Measurements from ENCODE around the gene AKR1B1. TPM values are rescaled to one million over a fixed set of nuclear protein-coding genes. Genes with fewer than 3 reads are reported as not detected.

The AKR1B1 gene
- total RNA-seq, 1 experiment from 2014 or later = 104 TPM

DNA sequence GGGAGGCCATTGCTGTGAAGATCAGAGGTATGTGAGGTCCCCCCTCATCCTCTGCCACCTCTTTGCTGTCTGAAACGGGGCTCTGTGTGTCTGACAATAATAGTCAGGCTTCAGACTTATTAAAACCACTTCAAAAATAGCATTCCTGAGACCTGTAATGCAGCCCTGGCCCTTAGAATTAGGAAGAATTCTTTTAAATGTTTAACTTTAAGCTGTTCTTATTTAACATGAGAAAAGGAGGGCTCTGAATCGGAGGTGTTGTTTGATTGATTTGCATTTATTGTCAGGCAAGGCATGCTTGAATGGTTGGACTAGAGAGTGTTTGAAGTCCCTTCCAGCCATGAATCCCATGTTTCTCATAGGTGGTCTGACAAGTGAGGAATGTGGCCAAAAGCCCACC, 52.5 kb downstream of the AKR1B1 start:
- ChIA-PET CTCF (no interaction called here), POLR2A (ENCODE audit: low non-redundant PET) (no interaction called here)
- no peak for DNase-seq (ENCODE audit: low spot score)
- H3K36me3 ChIP-seq (ENCODE audit: insufficient read depth, low read length, poor library complexity, severe bottlenecking) = no peaks in the 10 kb centered on the region
- intact Hi-C loops (cut with micrococcal nuclease; ENCODE audit: unreplicated experiment) = no loop called here
- BruUV-seq (replicated peaks) = no TSS peak
- no peaks in the 10 kb centered on the region for H3K4me1 ChIP-seq (ENCODE audit: insufficient read depth, low read length, poor library complexity, severe bottlenecking)
- peaks cover 17% of the 10 kb centered on the region for H3K27me3 ChIP-seq (replicated peaks; ENCODE audit: insufficient read depth, low read depth, low read length, poor library complexity)
- H3K27ac ChIP-seq (ENCODE audit: low read depth, low read length, poor library complexity, severe bottlenecking) = no peak overlapping the region
- TF ChIP-seq EZH2 (IDR thresholded peaks at IDR 0.05; ENCODE audit: borderline replicate concordance, low read depth, low read length, poor library complexity, severe bottlenecking) = no peak
- TF ChIP-seq, protein P1, sequence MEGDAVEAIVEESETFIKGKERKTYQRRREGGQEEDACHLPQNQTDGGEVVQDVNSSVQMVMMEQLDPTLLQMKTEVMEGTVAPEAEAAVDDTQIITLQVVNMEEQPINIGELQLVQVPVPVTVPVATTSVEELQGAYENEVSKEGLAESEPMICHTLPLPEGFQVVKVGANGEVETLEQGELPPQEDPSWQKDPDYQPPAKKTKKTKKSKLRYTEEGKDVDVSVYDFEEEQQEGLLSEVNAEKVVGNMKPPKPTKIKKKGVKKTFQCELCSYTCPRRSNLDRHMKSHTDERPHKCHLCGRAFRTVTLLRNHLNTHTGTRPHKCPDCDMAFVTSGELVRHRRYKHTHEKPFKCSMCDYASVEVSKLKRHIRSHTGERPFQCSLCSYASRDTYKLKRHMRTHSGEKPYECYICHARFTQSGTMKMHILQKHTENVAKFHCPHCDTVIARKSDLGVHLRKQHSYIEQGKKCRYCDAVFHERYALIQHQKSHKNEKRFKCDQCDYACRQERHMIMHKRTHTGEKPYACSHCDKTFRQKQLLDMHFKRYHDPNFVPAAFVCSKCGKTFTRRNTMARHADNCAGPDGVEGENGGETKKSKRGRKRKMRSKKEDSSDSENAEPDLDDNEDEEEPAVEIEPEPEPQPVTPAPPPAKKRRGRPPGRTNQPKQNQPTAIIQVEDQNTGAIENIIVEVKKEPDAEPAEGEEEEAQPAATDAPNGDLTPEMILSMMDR (conservative IDR thresholded peaks at IDR 0.05; ENCODE audit: low read depth, low read length) = no peak
- no peaks in the 10 kb centered on the region for H3K9me3 ChIP-seq (ENCODE audit: low read depth, low read length, poor library complexity, severe bottlenecking)
- H3K4me3 ChIP-seq (ENCODE audit: low read depth, low read length, poor library complexity, severe bottlenecking) = no peak overlapping the region

DNA sequence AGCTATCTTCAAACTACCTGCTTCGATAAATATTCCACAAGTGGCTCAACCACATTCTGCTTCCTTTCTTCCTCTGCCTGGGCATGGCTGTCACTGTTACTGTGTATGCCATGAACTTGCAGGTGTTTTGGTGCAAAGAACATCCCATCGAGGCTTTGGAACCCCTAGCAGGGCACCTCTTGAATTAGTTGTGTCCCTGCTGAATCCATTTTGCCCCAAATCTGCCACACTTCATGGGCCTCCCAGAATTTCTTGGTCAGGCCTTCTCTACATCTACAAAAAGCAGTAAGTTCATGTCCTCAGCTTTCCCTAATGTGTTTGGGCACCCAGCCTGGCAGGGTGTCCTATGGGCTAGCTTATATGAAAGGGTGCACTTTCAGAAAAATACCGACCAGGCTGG, 53.6 kb downstream of the AKR1B1 start:
- no TSS peak for BruUV-seq (replicated peaks)
- H3K36me3 ChIP-seq (ENCODE audit: insufficient read depth, low read length, poor library complexity, severe bottlenecking) = no peaks in the 10 kb centered on the region
- no peak for DNase-seq (ENCODE audit: low spot score)
- no peak overlapping the region for H3K27ac ChIP-seq (ENCODE audit: low read depth, low read length, poor library complexity, severe bottlenecking)
- ChIA-PET CTCF (no interaction called here), POLR2A (ENCODE audit: low non-redundant PET) (no interaction called here)
- intact Hi-C loops (cut with micrococcal nuclease; ENCODE audit: unreplicated experiment) = no loop called here
- no peaks in the 10 kb centered on the region for H3K4me1 ChIP-seq (ENCODE audit: insufficient read depth, low read length, poor library complexity, severe bottlenecking)
- TF ChIP-seq EZH2 (IDR thresholded peaks at IDR 0.05; ENCODE audit: borderline replicate concordance, low read depth, low read length, poor library complexity, severe bottlenecking) = no peak
- TF ChIP-seq, protein P1 (conservative IDR thresholded peaks at IDR 0.05; ENCODE audit: low read depth, low read length) = no peak
- no peaks in the 10 kb centered on the region for H3K9me3 ChIP-seq (ENCODE audit: low read depth, low read length, poor library complexity, severe bottlenecking)
- H3K27me3 ChIP-seq (replicated peaks; ENCODE audit: insufficient read depth, low read depth, low read length, poor library complexity) = peaks cover 17% of the 10 kb centered on the region
- H3K4me3 ChIP-seq (ENCODE audit: low read depth, low read length, poor library complexity, severe bottlenecking) = no peak overlapping the region

DNA sequence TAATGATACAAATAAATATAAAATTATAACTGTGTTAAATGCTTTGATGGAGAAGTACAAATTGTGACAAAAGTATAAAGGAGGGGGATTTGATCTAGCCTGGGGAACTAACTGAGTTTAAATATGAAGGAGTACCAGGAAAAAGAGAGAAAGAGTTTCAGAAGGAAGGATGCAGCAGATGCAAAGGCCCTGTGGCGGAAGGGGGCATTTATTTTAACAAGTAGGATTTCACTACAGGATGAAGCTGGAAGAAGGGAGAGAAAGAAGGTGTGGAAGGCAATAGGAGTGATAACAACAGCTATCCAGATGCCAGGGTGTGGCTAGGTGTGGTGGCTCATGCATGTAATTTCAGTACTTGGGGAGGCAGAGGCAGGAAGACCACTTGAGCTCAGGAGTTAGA, 55.8 kb downstream of the AKR1B1 start:
- no peak for DNase-seq (ENCODE audit: low spot score)
- Histone ChIP-seq H3K4me3 (ENCODE audit: low read depth, low read length, poor library complexity, severe bottlenecking) (no peak overlapping the region), H3K27ac (ENCODE audit: low read depth, low read length, poor library complexity, severe bottlenecking) (no peak overlapping the region), H3K36me3 (ENCODE audit: insufficient read depth, low read length, poor library complexity, severe bottlenecking) (no peaks in the 10 kb centered on the region), H3K27me3 (replicated peaks; ENCODE audit: insufficient read depth, low read depth, low read length, poor library complexity) (peaks cover 15% of the 10 kb centered on the region), H3K4me1 (ENCODE audit: insufficient read depth, low read length, poor library complexity, severe bottlenecking) (no peaks in the 10 kb centered on the region), H3K9me3 (ENCODE audit: low read depth, low read length, poor library complexity, severe bottlenecking) (no peaks in the 10 kb centered on the region)
- no peak for TF ChIP-seq EZH2 (IDR thresholded peaks at IDR 0.05; ENCODE audit: borderline replicate concordance, low read depth, low read length, poor library complexity, severe bottlenecking)
- intact Hi-C loops (cut with micrococcal nuclease; ENCODE audit: unreplicated experiment) = no loop called here
- no TSS peak for BruUV-seq (replicated peaks)
- ChIA-PET POLR2A (ENCODE audit: low non-redundant PET) (no interaction called here), CTCF (no interaction called here)

DNA sequence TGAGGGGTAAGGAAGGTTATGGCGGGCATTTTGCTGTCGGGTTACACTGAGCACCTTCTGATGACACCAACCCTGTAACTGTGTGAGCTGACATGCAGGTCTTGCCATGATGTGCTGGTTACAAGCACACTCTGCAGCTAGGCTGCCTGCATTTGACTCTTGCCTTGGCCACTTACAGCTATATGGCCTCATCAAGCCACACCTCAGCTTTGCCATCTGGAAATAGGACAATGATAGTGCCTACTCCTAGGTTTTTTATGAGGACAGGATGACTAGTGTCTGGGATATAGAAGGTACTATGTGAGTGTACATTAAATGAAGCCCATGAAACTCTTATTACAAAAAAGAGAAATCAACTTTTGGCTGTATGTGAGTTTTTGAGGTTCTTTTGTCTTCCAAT, 58.0 kb downstream of the AKR1B1 start:
- Histone ChIP-seq H3K4me3 (ENCODE audit: low read depth, low read length, poor library complexity, severe bottlenecking) (no peak overlapping the region), H3K27me3 (replicated peaks; ENCODE audit: insufficient read depth, low read depth, low read length, poor library complexity) (peaks cover 6% of the 10 kb centered on the region), H3K36me3 (ENCODE audit: insufficient read depth, low read length, poor library complexity, severe bottlenecking) (no peaks in the 10 kb centered on the region), H3K9me3 (ENCODE audit: low read depth, low read length, poor library complexity, severe bottlenecking) (no peaks in the 10 kb centered on the region), H3K27ac (ENCODE audit: low read depth, low read length, poor library complexity, severe bottlenecking) (no peak overlapping the region), H3K4me1 (ENCODE audit: insufficient read depth, low read length, poor library complexity, severe bottlenecking) (no peaks in the 10 kb centered on the region)
- TF ChIP-seq EZH2 (IDR thresholded peaks at IDR 0.05; ENCODE audit: borderline replicate concordance, low read depth, low read length, poor library complexity, severe bottlenecking) = no peak
- TF ChIP-seq, protein P1 (conservative IDR thresholded peaks at IDR 0.05; ENCODE audit: low read depth, low read length) = no peak
- ChIA-PET CTCF (no interaction called here), POLR2A (ENCODE audit: low non-redundant PET) (no interaction called here)
- no TSS peak for BruUV-seq (replicated peaks)
- DNase-seq (ENCODE audit: low spot score) = no peak
- intact Hi-C loops (cut with micrococcal nuclease; ENCODE audit: unreplicated experiment) = no loop called here
